Activated CD8-positive, alpha-beta T cell treated with anti-CD3 and anti-CD28 coated beads, Interleukin-2, amount 10 ng/mL, durations not matched to agents 7 days and 5 days (primary cell): Measurements from ENCODE around the gene AMOTL2. TPM values are rescaled to one million over a fixed set of nuclear protein-coding genes. Genes with fewer than 3 reads are reported as not detected.

Experiments used
- microRNA-seq: library from miRNA; unstranded; fragments of <30 nt; microRNA quantifications from one replicate; pipeline ENCODE4 v1.2.0, GENCODE V29; 2022
- total RNA-seq, 2 experiments: library from RNA; stranded (reverse); gene quantifications; one replicate each; pipeline ENCODE4 v1.2.3, GENCODE V29; 2021

Gene AMOTL2
- total RNA-seq, 2 experiments from 2014 or later, result not detected

Small RNAs within 50 kb of the gene (microRNA-seq; reads per million reads assigned to microRNA genes)
- gene MIR6827, result not detected

Other genes with a start within 250 kb of the AMOTL2 start
- 1 to 10 TPM; 6.9 to 9.4 TPM for gene RYK, start 123.6 kb downstream of the AMOTL2 start, total RNA-seq
- gene ANAPC13, start 111.5 kb upstream of the AMOTL2 start, total RNA-seq, result 10 to 100 TPM; 24.9 to 25.3 TPM
- gene CEP63, start 111.6 kb upstream of the AMOTL2 start, total RNA-seq, result 10 to 100 TPM; 26.5 to 27.7 TPM